Body of pancreas (tissue), 4 donors: ENCODE measurements around the gene CCDC51.

Experiments used
- POLR2A ChIP-seq, 3 donors: fragments of 450-650 bp; IDR thresholded peaks; one replicate each; pipeline ENCODE4 v1.6.1; 2016; ENCODE audit warnings: antibody characterized with exemption in 3 of 3, mild to moderate bottlenecking in 2 of 3
- TF ChIP-seq, protein P1 (sequence below), 7 experiments: fragments of 450-650 bp in 4 of 7; fragments of 200-600 bp in 3 of 7; sonication (generic) in 3 of 7; IDR thresholded peaks; one replicate each; pipeline ENCODE4 v1.5.1; 2016 to 2019; ENCODE audit warnings: antibody characterized with exemption in 7 of 7

DNA sequence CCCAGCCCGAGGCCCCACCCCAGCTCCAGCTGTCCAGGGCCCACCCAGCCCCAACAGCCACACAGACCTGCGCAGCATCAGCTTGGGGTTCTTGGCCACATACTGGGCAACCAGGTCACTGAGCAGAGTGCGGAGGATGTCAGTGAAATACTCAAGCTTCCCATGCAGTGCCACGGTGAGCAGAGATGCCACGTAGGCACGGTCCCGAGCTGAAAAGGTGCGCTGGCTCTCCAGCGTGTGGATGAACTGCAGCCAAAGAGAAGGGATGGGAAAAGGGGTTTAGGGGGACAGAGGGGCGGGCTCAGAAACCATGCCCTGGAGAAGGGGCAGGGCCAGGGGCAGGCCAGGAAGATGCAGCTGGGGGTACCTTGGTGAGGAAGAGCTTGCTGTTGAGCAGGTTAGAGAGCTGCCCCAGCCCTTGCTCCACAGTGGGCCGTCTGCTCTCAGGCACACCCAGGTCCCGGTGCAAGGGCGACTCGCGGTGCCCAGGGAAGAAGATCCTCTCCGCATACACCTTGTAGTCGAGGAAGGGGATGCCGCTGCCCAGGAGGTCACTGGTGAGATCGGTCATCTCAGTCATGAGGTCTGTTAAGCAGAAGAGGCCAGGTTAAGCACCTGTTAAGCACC is 27.4 kb downstream of the CCDC51 start:
- TF ChIP-seq, protein P1, sequence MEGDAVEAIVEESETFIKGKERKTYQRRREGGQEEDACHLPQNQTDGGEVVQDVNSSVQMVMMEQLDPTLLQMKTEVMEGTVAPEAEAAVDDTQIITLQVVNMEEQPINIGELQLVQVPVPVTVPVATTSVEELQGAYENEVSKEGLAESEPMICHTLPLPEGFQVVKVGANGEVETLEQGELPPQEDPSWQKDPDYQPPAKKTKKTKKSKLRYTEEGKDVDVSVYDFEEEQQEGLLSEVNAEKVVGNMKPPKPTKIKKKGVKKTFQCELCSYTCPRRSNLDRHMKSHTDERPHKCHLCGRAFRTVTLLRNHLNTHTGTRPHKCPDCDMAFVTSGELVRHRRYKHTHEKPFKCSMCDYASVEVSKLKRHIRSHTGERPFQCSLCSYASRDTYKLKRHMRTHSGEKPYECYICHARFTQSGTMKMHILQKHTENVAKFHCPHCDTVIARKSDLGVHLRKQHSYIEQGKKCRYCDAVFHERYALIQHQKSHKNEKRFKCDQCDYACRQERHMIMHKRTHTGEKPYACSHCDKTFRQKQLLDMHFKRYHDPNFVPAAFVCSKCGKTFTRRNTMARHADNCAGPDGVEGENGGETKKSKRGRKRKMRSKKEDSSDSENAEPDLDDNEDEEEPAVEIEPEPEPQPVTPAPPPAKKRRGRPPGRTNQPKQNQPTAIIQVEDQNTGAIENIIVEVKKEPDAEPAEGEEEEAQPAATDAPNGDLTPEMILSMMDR (IDR thresholded peaks at IDR 0.05), result no peak
- no peak for TF ChIP-seq POLR2A (IDR thresholded peaks at IDR 0.05)
